ENCODE measurements around the gene SHISA2.
"Not testable (repeated sequence)": the region's sequence is repeated elsewhere in the genome, so short reads cannot be mapped to it uniquely, and the experiment has no call there.

Gene SHISA2

DNA sequence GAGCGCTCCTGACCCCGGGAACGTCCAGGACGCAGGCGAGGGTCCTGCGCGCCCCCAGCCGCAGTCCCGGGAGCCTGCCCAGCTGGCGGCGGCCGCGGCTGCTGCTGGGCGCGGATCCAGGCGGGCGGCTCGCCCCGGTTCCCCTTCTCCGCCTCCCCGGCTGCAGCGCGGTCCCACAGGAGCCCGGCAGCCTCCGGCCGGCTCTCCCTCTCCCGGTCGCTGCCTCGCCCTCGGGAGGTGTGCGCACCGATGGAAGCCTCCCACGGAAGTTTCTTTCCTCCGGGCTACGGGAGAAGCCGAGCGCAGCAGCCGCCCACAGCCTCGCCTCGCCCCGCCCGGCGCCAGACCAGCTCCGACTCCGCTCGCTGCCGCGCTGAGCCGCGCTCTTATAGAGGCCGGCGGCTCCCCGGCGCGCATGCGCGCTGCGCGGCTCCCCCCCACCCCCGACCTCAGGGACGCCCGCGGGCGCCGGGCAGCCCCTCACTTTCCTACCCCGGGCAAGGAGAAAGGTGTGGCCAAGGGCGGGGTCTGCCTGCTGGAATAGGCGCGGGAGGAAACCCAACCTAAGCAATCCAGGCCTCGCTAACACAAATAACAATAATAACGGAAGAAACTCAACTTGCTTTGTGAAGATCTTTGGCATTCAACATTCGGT is at the start of gene SHISA2:
Gene SHISA2 (minus strand): TSS at position 360 of the 655 bp plus-strand sequence. CDS start 1,041 bp downstream, outside the sequence.
- peak; percentile 33 for DNase-seq (ENCODE audit: low read depth)

DNA sequence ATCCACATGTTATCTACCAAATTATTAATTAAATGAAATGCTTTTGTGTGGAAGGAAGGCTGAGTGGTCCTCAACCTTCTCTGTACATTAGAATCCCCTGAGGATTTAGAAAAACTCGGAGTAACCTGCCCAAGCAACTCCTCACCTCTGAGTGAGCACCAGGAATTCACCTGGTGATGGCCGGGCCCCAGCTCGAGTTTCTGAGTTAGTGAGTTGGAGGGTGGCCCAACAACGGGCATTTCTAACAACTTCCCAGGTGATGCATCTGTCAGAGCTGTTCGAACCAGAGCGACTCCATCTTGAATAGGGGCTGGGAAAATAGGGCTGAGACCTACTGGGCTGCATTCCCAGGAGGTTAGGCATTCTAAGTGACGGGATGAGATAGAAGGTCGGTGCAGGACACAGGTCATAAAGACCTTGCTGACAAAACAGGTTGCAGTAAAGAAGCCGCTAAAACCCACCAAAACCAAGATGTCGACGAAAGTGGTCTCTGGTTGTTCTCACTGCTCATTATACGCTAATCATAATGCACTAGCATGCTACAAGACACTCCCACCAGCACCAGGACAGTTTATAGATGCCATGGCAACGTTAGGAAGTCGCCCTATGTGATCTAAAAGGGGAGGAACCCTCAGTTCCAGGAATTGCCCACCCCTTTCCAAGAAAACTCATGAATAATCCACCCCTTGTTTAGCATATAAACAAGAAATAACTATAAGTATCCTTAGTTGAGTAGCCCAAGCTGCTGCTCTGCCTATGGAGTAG is 44.2 kb upstream of the SHISA2 start:
- DNase-seq (ENCODE audit: low read depth) = no peak

DNA sequence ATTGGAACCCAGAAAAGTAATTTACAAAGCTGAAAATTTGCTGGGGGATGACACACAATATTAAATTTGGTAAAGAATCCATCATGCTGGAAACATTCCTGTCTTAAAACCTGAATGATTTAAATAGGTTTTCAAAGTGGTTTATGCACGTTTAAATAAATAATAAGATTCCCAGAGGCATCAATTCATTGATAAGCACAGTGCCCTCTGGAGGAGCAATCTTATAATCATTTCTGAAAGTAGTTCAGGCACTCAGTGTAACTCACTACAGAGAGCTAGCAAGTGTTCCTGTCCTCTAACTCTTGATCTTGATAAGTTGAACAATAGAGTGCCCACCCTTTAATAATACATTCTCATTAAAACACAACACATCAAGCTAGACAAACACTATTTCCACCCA is 43.5 kb upstream of the SHISA2 start:
- DNase-seq (ENCODE audit: low read depth) = no peak

DNA sequence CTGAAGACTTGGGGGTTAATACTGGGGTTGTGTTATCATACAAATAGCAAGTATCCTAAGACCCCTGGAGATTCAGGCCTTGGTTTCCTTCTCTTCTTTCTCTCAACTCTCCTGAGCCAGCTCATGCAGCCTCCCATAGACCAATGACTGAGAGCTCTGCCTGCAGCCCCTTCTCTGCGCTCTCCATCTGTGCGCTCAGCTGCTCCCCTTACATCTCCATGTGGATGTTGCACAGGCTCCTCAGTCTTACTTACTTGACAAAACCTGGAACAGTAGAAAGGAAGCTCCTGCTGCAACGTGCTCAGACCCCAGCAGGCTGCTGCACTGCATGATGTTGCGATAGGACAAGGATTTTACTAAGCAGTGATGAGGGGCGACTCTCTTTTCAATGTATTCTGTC is 25.0 kb upstream of the SHISA2 start:
- DNase-seq (ENCODE audit: low read depth) = not testable (repeated sequence)

DNA sequence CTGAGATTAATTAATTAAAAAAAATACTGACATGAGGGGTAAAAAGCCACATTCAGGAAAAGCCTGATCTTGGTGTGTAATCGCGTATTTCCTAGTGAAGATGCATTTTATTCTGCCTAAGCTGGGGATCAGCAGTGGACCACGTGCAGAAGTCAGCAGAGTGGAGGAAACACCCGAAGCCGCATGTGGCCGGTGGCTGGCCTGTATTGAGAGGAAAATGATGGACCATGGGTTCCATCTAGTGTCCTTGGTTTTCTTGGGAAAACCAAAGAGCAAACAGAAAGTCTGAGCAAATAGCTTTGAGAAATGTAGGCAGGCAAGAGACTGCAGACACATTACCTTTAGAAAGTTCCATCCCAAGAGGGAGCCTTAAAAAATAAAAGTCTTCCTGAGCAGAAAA is 23.7 kb upstream of the SHISA2 start:
- DNase-seq (ENCODE audit: low read depth) = no peak

DNA sequence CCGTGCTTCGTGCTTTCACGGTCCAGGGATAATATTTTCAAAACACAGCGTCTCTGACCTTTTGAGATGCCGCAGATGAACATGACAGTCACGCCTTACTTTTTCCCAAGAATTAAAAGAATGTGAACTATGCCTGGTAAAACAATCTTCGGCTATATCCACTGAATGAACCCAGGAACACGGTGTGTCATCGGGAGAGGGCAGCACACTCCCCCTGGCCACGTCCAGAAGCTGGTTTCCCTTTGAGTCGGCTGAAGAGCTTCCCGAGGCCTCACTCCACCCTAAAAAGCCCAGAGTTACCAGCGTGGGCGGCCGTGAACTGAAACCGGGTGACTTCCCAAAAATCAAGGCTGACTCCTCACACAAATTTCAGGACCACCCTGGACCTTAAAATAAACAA is 22.9 kb upstream of the SHISA2 start:
- DNase-seq (ENCODE audit: low read depth) = no peak

DNA sequence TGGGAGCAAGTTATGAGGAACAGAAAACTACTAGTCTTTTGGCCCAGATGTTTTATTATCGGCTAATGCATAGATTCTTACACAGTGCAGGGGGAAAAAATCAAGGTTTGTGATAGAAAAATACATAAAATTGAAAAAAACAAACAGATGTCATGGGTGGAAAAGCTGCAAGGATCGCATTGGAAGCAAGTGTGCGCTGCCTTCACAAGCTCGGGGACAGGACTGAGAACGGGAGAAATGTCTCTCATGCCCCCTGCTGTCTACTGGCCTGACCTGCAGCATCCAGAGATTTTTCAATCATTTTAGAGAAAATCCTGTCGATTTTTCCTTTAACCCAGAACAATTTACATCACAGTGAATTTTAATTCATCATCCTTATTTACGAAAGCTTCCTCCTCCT is 20.5 kb upstream of the SHISA2 start:
- not testable (repeated sequence) for DNase-seq (ENCODE audit: low read depth)

DNA sequence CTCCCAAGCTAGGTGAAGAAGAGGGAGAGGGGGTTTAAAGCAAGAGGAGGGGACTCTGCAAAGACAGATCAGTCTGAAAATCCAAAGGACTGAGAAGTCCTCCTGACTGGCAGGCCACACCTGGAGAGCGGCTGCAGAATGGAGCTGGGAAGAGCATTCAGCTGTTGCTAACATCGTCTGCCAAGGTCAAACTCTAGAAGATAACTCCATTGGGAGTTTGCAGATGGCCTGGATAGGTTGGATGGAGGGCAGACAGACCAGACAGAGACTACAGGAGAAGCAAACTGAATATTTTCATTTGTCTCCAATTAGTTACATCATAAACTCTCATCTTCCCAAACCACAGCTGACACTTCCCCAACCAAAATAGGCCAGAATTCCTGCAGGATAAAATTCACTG is 19.9 kb upstream of the SHISA2 start:
- DNase-seq (ENCODE audit: low read depth) = no peak

DNA sequence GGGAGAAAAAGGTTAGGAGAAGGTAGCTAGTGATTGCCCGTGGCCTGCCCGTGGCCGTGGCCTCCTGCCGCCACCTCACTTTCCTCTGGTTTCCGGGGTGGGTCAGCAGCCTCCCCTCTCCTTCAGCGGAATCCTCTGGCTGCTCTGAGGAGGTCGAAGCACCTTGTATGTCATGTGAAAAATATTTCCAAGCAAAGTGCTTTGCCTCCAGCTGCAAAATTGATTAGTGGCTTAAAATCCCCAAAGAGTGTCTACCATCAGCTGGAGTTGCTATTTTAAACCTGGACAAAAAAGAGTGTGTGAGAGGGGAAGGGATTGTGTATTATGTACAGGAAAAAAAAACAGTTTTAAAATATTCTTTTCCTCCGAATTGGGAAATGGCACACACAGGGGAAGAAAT is 17.8 kb upstream of the SHISA2 start:
- DNase-seq (ENCODE audit: low read depth) = not testable (repeated sequence)

DNA sequence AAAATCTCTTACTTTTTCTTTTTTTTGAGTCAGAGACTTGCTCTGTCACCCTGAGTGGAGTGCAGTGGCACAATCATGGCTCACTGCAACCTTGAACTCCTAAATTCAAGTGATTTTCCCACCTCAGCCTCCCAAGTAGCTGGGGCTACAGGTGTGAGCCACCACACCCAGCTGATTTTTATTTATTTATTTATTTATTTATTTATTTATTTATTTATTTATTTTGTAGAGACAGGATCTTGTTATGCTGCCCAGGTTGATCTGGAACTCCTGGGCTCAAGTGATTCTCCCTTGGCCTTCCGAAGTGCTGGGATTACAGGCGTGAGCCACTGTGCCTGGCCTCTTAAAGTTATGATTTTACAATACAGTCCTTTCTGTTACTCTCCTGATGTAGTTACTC is 16.6 kb upstream of the SHISA2 start:
- DNase-seq (ENCODE audit: low read depth) = not testable (repeated sequence)

DNA sequence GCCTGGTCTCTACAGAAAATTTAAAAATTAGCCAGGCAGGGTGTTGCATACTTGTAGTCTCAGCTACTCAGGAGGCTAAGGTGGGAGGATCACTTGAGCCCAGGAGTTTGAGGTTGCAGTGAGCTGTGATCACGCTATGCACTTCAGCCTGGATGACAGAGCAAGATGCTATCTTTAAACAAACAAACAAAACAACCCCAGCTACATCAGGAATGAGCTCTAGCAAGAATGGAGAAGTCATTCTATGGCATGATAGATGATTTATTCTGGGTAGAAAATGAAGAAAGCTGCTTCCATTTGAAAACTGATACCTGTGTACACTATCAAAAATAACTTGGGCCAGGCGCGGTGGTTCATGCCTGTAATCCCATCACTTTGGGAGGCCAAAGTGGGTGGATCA is 15.8 kb upstream of the SHISA2 start:
- no peak for DNase-seq (ENCODE audit: low read depth)

DNA sequence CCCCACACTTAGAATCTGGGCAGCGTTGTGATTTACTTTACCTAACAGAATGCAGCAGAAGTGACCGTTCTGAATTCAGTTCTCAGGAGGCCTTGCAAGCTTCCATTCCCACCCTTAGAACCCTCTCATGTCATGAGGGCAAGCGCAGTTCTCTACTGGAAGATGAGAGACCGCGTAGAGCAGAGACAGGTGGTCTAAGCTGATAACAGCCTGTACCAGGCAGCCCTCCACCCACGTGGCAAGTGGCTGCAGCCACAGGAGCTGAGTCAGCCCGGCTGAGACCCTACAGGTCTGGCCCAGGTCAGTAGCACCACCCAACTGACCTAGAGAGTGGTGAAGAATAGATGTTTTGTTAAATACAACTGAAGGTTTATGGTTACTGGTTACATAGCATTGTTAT is 14.7 kb upstream of the SHISA2 start:
- not testable (repeated sequence) for DNase-seq (ENCODE audit: low read depth)

DNA sequence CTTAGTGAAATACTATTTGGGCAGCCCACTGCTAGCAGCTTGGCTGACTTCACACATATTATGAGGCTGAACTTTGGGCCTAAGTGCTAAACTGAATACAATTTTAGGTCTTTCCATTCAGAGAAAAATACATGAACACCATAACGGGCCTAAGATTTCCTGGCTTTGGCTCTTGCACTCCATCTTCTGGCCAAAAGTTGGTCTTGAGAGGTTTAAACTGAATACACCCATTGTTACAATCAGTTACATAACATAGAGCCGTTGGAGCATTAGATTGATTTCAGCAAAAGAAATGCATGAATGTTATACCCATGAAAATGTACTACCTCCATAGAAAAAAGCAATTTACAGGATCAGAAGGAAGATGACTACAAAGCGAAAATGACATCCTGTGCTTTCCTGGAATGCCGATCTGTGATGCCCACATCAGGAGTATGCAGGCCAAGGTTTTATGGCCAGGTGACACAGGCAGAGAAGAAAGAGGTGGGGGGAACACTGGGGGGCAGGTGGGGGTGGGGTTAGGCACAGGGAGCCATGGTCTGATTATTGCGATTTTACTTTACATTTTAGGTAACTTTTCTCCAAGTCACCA is 11.1 kb upstream of the SHISA2 start:
- DNase-seq (ENCODE audit: low read depth) = no peak

DNA sequence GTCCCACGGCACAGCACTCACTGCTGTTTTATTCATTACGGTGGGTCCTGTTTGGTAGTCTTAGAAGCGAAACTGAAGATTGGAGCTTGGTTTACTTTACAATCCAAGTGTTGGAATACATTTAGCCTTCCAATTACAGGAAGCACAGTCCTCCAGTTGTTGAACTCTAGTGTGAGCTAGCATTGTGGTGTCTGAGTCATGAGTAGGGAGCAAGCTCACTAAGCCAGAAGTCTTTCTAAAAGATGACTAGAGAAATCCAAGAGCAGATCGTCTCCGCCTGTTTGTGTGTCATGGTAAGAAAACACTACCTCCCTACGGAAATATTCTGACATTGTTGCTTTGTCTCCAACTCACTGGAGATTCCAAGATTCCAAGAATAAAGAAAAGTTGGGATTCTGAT is 10.1 kb upstream of the SHISA2 start:
- no peak for DNase-seq (ENCODE audit: low read depth)

DNA sequence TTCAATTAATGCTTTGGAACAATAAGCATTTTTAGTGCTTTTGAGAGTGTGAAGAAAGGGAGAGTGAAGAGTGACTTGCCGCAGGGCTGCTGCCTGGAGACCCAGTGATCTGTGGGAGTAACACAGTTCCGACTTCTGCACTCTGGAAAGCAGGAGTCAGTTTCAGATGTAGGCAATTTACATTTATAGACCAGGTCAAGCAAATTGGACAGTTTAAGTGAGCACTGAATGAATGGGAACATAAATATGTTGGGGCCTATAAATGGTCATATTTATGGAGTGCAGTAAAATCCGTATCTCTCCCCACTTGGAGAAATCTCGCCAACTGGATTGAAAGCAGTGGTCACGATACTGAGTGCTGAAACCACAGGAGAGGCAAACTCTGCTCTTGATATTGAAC is 9.4 kb upstream of the SHISA2 start:
- no peak for DNase-seq (ENCODE audit: low read depth)

DNA sequence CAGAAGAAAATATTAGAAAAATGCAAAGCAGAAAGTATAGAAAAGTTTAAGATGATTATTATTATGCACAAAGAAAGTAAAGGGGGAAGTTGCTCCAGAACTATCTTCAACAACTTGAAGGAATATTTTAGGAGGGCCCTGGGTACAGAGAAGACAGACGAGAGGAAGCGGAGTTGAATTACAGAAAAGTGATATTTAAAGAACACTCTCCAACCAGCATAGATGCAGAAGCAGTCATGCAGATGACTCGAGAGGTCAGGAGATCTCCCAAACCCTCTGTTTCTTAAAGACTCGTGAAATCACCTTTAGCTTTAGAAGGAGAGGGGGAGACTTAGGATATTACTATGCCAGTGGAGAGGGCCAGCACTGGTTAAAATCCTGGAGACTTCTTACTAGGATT is 8.5 kb upstream of the SHISA2 start:
- no peak for DNase-seq (ENCODE audit: low read depth)

DNA sequence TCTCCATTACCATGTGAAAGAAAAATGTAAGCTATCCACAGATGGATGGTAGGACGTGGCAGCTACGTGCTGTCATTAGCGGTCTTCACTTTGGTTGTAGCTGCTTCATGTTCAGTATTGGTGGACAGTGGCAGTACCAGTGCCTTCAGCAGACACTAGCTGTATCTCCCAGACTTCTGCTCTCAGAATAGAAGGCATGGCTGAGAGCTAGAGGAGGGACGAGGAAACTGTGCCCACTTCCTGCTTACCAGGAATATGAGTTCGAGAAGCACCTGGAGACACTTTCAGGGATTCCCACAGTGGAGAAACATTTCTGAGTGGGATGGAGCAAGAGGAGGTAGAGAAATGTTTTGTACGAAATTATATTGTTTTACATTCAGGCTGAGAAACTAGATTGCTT is 6.9 kb upstream of the SHISA2 start:
- DNase-seq (ENCODE audit: low read depth) = no peak

DNA sequence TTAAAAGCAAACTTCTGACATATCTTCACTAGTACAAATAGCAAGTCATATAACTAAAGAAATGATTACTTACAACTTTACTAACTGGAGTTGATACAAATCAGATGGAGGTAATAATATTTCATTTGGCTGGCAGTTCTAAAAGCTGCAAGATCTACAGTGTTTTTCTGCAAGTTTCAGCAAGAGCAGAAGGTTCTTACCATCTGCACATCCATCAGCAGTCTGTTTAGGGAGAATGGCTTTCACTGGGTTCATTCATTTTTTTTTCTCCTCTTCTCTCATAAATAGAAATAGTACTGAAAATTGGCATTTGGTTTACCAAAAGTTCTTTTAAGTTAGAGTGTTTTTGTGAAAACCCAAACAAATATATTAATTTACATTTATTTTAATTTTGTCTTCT is 3.1 kb upstream of the SHISA2 start:
- no peak for DNase-seq (ENCODE audit: low read depth)

DNA sequence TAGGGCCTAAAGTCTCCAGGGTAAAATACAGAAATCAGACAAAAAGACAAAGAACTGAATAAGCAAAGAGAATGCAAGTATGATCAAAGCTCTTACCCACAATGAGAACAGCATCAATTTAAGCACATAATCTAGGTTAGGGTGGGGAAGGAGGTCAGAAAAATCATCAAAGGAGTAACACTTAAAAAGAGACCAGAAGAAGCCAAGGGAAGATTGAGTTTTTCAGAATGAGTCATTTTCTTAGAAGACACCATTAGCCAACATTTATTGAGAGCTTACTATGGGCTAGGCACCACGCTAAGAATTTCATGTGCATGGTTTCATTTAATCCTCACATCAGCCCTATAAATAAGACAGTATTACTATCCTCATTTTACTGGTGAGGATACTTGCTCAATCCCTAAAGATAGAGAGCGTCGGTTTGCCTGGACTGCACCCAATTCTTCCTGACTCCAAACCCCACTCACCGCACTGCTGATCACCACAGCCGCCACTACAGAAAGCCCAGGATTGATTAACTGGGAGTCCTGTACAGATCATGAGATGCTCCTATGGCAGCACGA is 1.7 kb upstream of the SHISA2 start:
- DNase-seq (ENCODE audit: low read depth) = no peak

DNA sequence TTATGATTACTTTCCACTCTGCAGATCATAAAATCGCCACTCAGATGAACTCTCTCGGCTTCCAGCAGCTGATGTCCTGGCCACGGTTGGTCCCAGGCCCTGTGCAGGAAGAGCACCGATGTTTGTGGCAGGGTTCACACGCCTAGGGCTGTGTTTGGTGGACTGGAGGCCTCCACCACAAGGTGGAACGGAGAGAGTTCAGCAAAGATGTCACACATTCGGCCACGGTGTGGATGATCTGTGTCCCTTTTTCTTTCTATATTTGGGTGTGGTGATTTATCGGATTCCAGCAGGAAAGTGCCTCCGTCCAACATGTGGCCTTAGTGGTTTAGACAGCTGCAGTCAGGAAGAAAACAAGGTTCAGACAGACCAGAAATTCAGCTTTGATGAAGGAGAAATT is 521 bp upstream of the SHISA2 start:
- no peak for DNase-seq (ENCODE audit: low read depth)

DNA sequence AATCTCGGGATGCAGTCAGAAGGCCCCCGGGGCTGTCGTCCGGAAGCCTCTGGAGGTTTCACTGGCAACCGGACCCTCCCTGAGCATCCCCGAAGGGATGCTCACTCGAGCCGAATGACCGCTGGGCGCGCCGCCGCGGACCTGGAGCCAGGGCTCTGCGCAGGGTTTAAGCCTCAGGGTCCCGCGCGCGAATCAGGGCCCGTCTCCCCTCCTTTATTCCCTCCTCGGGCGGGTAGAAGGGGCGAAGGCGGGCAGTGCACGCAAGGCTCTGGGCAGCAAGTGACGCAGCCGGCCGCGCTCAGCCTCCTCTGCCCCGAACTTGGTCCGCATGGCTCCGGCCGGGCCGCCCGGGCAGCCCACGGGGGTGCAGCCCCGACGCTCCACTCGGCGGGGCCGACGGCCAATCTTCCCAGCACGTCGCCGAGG is 572 bp downstream of the SHISA2 start:
- no peak for DNase-seq (ENCODE audit: low read depth)

DNA sequence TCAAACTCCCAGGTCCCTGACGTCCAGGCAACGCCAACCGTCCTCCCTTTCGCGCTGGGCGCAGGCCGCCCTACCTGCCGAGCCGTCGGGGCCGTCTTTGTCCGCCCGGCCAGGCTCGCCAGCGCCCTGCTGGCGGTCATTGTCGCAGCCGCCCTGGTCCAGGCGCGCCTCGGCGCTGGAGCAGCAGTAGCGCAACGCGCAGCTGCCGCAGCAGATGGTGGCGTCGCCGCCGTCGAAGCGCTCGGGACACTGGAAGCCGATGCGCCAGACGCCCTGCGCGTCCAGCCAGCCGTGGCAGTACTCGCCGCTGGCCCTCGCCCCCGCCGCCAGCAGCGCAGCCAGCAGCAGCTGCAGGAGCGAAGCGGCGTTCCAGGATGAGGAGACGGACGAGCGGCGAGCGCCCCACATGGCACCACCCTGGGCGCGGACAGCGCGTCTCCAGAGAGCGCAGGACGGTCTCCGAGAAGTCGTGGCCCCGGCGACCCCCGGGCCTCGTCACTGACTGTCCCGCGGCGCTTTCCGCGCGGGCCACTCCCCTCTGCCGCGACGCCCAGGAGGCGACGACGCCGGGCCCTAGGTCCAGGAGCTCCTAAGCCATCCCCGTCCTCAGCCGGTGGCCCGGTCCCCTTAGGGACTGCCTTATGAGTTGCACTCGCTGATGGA is 1.1 kb downstream of the SHISA2 start:
- no peak for DNase-seq (ENCODE audit: low read depth)

DNA sequence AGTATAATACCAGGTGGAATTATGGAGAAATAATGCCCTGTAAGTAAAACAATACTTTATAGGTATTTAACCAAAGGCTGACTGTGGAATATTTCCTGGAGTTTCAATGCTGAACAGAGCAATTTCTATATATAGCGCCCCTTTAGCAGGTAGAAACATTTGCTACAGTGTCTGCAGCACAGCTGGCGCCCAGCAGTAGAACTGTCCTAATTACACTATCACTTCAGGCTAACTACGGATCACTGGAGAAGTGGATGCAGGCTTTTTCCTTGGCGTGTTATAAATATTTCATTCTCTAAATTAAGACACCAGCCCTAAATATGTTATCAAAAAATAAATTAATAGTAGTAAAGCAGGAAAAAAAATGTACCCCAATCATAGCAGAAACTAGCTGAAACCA is 3.1 kb downstream of the SHISA2 start:
- no peak for DNase-seq (ENCODE audit: low read depth)
